GM20000 (cell line): Measurements from ENCODE around the gene GYS2.

Experiments
- DNase-seq: peaks from one replicate; pipeline ENCODE4 v3.0.0; 2012; ENCODE audit warnings: low spot score
- TF ChIP-seq, protein P1 (sequence below): IDR thresholded peaks from 2 replicates; pipeline ENCODE4 v1.5.1; 2012; ENCODE audit warnings: mild to moderate bottlenecking, control low read depth; ENCODE audit errors: extremely low read depth, missing control alignments

Gene GYS2

DNA sequence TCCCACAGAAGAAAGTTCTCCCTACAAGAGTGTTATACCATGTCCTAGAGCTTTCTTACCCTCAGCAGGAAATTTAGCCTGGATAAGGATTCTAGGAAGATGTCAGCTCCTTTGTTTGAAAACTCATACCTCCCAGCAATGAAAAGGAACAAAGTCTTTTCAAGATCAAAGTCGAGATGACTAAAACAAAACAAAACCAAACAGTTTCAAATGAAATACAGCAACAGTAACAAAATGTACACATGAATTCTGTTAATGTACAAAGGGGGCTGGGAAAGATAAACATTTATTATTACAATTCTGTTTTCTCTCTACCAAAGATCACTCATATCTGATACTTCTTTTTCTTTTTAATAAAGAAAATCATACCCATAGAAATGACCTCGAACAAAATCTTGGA, 41.8 kb downstream of the GYS2 start:
- DNase-seq, result no peak
- TF ChIP-seq, protein P1, sequence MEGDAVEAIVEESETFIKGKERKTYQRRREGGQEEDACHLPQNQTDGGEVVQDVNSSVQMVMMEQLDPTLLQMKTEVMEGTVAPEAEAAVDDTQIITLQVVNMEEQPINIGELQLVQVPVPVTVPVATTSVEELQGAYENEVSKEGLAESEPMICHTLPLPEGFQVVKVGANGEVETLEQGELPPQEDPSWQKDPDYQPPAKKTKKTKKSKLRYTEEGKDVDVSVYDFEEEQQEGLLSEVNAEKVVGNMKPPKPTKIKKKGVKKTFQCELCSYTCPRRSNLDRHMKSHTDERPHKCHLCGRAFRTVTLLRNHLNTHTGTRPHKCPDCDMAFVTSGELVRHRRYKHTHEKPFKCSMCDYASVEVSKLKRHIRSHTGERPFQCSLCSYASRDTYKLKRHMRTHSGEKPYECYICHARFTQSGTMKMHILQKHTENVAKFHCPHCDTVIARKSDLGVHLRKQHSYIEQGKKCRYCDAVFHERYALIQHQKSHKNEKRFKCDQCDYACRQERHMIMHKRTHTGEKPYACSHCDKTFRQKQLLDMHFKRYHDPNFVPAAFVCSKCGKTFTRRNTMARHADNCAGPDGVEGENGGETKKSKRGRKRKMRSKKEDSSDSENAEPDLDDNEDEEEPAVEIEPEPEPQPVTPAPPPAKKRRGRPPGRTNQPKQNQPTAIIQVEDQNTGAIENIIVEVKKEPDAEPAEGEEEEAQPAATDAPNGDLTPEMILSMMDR, result no peak

DNA sequence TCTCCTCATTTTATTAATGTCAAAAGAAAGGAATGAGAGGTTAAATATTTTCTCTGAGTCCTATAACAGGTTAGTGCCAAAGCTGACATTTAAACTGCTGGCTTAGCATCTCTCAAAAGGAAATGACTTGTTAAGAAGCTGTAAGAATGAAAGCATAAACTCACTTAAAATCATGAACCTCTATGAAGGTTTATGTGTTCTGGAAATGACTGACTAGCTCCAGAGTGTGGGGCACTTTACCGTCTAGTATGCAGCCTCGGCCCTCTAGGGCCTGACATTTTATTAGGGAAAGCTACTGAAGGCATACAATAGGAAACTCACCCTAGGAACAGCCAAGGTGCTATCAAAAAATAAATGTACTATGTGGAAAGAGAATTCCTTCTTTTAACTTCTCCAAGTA, 43.5 kb downstream of the GYS2 start:
- TF ChIP-seq, protein P1, result no peak
- no peak for DNase-seq

DNA sequence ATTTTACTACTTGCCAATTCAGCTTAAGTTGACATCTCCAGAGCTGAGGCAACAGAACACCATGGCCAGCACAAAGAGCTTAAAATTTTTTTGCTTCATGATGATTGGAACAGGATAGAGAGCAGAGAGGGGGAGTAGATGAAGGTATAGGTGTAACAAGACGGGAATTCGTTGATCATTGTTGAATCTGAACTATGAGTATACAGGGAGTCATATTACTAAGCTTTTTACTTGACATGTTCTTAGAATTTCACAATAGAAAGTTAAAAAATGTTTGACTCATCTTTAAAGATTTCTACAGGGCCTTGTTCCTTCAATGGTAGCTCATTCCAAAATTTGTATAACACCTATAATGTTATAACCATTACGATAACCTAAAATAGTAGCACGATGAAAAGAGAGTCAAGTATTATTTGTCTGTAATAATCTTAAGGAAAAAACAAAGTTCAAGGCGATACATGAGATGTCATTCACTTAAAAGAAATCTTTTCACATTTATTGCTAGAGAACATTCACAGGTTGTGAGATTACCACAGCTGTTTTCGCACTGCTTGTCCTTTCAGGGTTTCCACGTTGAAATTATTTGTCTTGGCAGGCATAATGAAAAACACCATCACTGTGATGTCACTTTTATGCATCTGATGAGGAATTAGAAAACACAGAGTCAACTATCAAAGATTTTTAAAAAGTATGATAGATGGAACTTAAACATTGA, 44.6 kb downstream of the GYS2 start:
- no peak for DNase-seq
- TF ChIP-seq, protein P1, result no peak

DNA sequence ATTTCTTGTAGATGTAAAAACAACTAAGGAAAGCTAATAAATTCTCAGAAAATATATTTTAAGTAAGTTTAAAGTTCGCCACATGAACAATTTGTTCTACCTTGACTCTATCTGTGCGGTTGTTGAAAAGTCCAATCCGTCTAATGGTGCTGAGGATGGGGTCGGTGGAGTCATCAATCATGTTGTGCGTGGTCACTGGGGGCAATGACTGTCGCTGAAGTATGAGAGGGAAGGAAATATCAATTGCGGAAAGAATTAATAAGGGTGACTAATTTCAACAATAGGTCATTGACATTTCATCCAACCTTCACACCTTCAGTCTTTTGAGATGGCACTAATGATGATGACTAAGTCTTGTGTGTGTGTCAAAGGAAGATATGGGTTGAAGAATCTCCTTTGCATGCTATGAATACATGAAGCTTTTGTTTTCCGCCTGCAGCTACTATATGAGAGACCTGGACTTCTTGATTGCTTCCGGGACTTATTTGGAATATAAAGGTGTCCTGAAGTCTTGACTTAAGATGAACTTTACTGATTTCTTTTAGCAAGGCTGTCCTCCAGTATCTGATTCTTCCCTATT, 46.5 kb downstream of the GYS2 start:
- no peak for DNase-seq
- TF ChIP-seq, protein P1, result no peak

DNA sequence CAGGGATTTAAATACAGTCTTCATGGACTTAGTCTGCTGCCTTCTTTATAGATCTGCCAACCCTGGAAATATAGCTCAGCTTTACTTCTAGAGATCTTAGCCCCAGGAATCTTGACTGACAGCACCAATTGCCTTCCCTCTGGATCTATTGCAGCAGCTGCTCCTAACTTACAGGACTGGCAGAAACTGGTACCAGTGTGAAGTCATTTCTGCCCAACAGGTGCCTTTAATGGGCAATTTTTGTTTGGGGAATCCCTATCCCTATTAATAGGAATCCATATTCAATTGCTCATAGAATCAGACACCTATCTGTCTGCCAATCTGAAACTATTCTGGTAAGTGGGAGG, 51.3 kb downstream of the GYS2 start:
- TF ChIP-seq, protein P1, result no peak
- DNase-seq, result no peak

DNA sequence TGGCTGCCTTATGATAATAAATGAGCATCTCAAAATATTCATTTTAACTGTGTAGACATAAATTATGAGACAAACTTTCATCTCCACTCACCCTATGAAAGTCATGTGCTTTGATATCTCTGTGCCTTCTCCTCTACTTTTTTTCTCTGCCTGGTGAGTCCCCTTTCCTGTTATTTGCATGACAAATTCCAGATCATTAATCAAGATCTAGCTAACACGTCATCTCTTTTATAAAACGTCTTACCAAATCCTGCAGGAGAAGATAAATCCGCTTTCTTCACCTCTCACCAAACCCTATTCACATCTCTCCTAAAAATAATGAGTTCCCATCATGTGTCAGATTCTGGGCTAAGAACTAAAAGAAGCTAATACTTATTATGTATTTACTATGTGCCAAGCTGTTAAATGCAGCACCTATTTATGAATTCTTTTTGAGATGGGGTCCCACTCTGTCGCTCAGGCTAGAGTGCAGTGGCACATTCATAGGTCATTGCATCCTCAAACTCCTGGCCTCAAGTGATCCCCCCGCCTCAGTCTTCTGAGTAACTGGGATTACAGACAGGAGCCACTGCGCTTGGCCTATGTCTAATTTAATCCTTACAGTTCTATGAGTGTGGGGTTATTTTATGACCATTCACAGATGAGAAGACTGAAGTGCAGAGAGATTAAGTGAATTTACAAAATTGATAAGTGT, 51.9 kb downstream of the GYS2 start:
- TF ChIP-seq, protein P1, result no peak
- no peak for DNase-seq

DNA sequence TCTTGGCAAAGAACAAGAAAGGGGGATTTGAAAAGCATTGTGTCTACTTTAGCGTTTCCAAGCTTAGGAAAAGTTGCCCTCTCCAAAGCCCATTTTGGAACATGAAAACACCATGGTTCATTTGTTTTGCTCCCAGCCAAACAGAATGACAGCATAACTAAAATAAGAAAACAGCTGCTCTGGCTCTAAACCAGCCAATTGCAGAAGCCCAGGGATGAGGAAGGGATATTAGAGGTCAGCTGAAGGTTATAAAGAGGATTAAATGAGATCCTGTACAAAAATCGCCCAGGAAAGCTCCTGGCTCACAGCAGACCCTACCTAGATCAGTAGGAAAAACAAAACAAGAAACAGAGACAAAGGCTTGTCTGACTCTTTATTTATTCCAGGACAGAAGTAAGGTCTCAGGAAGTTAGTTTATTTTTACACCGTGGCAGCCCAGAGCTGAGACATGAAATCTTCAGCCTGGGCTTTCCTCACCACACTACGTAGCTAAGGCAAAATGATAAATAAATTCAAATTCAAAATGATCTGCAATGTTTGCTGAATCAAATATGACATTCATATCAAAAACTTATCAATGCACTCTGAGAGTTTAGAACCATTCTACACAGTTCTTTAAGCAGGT, 52.7 kb downstream of the GYS2 start:
- DNase-seq, result no peak

More for the DNA sequence above, 52.7 kb downstream of the GYS2 start:
- TF ChIP-seq, protein P1, result no peak
